SK-N-DZ (cell line): Measurements from ENCODE around the gene XPO1.
"Not testable (repeated sequence)": the region's sequence is repeated elsewhere in the genome, so short reads cannot be mapped to it uniquely, and the experiment has no call there.

Experiments
- DNase-seq: peaks from one replicate; pipeline ENCODE4 v3.0.0-alpha.2; 2015; ENCODE audit warnings: low spot score

XPO1 gene

GRCh38 chr2:61536572-61537276 is 1.4 kb downstream of the XPO1 start:
- peak; percentile 88 for DNase-seq

- DNase-seq, result peak; percentile 11
Observed at GRCh38 chr2:61536180-61536571, 2.0 kb downstream of the XPO1 start.

GRCh38 chr2:61535449-61535848 is 2.7 kb downstream of the XPO1 start:
- no peak for DNase-seq

GRCh38 chr2:61534926-61535325 is 3.2 kb downstream of the XPO1 start:
- no peak for DNase-seq

GRCh38 chr2:61530749-61531148 is 7.4 kb downstream of the XPO1 start:
- no peak for DNase-seq

- DNase-seq, result no peak
Observed at GRCh38 chr2:61529944-61530735, 8.0 kb downstream of the XPO1 start.

GRCh38 chr2:61520261-61520660 is 17.9 kb downstream of the XPO1 start:
- no peak for DNase-seq

- DNase-seq, result no peak
Observed at GRCh38 chr2:61512768-61513398, 25.3 kb downstream of the XPO1 start.

GRCh38 chr2:61510674-61511671 is 27.2 kb downstream of the XPO1 start:
- DNase-seq, result no peak

GRCh38 chr2:61504949-61505348 is 33.2 kb downstream of the XPO1 start:
- DNase-seq, result no peak

GRCh38 chr2:61499060-61499459 is 39.1 kb downstream of the XPO1 start:
- no peak for DNase-seq

GRCh38 chr2:61493523-61493942 is 44.6 kb downstream of the XPO1 start:
- DNase-seq, result no peak

- DNase-seq, result no peak
Observed at GRCh38 chr2:61492476-61492875, 45.7 kb downstream of the XPO1 start.

GRCh38 chr2:61485281-61485680 is 52.9 kb downstream of the XPO1 start:
- DNase-seq, result no peak

GRCh38 chr2:61478086-61478485 is 60.1 kb downstream of the XPO1 start:
- no peak for DNase-seq

- DNase-seq, result not testable (repeated sequence)
Observed at GRCh38 chr2:61476929-61477589, 61.1 kb downstream of the XPO1 start.

GRCh38 chr2:61471905-61472805 is 66.0 kb downstream of the XPO1 start:
- no peak for DNase-seq

- peak; percentile 91 for DNase-seq
Observed at GRCh38 chr2:61470965-61471904, 66.9 kb downstream of the XPO1 start, which contains the start of gene USP34. TSS of gene USP34 (minus strand) at chr2:61471087. CDS start at chr2:61470692, 395 bp downstream.
